Measurements from ENCODE around the gene PRKACG.

Gene PRKACG

GRCh38 chr9:68974901-68975300 is 39.0 kb downstream of the PRKACG start:
- Histone ChIP-seq H3K4ac (ENCODE audit: low read depth, low read length) (no peak overlapping the region), H3K23ac (ENCODE audit: low read length) (no peak overlapping the region), H2BK120ac (ENCODE audit: insufficient read depth, low read length, poor library complexity) (no peak overlapping the region), H3K9ac (ENCODE audit: low read length) (no peak overlapping the region), H2BK12ac (ENCODE audit: low read length) (no peak overlapping the region), H3K4me2 (ENCODE audit: low read length) (no peak overlapping the region), H2AFZ (ENCODE audit: insufficient read depth, low read length, poor library complexity) (no peak overlapping the region), H3K9me3 (ENCODE audit: insufficient read depth, low read depth, low read length) (peaks cover 2% of the 10 kb centered on the region), H3K36me3 (ENCODE audit: control insufficient read depth in 1 of 2, insufficient read depth in 2 of 2, low read length in 2 of 2) (peaks cover 0 to 2% of the 10 kb centered on the region in 2 experiments), H2AK5ac (ENCODE audit: low read length) (no peak overlapping the region), H3K79me1 (ENCODE audit: low read length) (no peaks in the 10 kb centered on the region), H3K27me3 (ENCODE audit: insufficient read depth, low read length) (no peaks in the 10 kb centered on the region), H3K27ac (ENCODE audit: low read depth, low read length) (no peak overlapping the region), H3K79me2 (ENCODE audit: control insufficient read depth, insufficient read depth, low read length, poor library complexity) (no peaks in the 10 kb centered on the region), H3K18ac (ENCODE audit: low read length) (no peak overlapping the region), H4K12ac (ENCODE audit: low read depth, low read length) (no peak overlapping the region), H4K91ac (ENCODE audit: low read depth, low read length) (no peak overlapping the region), H3K4me3 (ENCODE audit: low read depth, low read length) (no peak overlapping the region), H3K4me1 (ENCODE audit: control insufficient read depth in 1 of 2, insufficient read depth in 2 of 2, low read length in 2 of 2) (peaks cover 0 to 1% of the 10 kb centered on the region in 2 experiments), H4K8ac (ENCODE audit: low read depth, low read length) (no peak overlapping the region), H2BK5ac (ENCODE audit: low read depth, low read length, poor library complexity) (no peak overlapping the region), H3K14ac (ENCODE audit: low read length) (no peak overlapping the region)
- WGBS (ENCODE audit: extremely low coverage, insufficient coverage, insufficient read length), result no CpG with 5 or more reads among the region's 3 CpGs
- no peak for DNase-seq

DNA sequence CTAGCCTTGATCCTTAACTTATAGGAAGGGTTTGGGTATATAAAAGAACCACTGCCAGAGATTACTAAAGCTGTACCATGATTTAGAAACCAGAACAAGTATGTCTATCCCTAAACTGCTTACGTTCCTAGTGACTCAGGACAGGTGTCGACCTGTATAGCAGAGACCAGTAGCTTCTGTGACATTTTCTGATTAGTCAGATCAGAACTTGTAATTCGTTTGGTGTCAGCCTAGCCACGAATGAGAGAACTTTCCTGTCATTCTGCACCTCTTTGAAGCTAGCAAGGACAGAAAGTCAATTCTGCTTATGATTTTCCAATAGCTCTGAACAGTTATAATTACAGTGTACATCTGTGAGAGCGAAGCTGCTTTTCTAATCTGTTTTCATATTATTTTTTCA is 39.5 kb downstream of the PRKACG start:
- Histone ChIP-seq H3K4me2 (ENCODE audit: low read length) (no peak overlapping the region), H3K79me2 (ENCODE audit: control insufficient read depth, insufficient read depth, low read length, poor library complexity) (no peaks in the 10 kb centered on the region), H2BK120ac (ENCODE audit: insufficient read depth, low read length, poor library complexity) (no peak overlapping the region), H3K18ac (ENCODE audit: low read length) (no peak overlapping the region), H3K9ac (ENCODE audit: low read length) (no peak overlapping the region), H3K4ac (ENCODE audit: low read depth, low read length) (no peak overlapping the region), H2AK5ac (ENCODE audit: low read length) (no peak overlapping the region), H3K36me3 (ENCODE audit: control insufficient read depth in 1 of 2, insufficient read depth in 2 of 2, low read length in 2 of 2) (peaks cover 0 to 2% of the 10 kb centered on the region in 2 experiments), H3K23ac (ENCODE audit: low read length) (no peak overlapping the region), H3K14ac (ENCODE audit: low read length) (no peak overlapping the region), H3K4me1 (ENCODE audit: control insufficient read depth in 1 of 2, insufficient read depth in 2 of 2, low read length in 2 of 2) (no peaks in the 10 kb centered on the region), H3K27me3 (ENCODE audit: insufficient read depth, low read length) (no peaks in the 10 kb centered on the region), H2BK5ac (ENCODE audit: low read depth, low read length, poor library complexity) (no peak overlapping the region), H3K27ac (ENCODE audit: low read depth, low read length) (no peak overlapping the region), H3K79me1 (ENCODE audit: low read length) (no peaks in the 10 kb centered on the region), H3K4me3 (ENCODE audit: low read depth, low read length) (no peak overlapping the region), H4K12ac (ENCODE audit: low read depth, low read length) (no peak overlapping the region), H4K91ac (ENCODE audit: low read depth, low read length) (no peak overlapping the region), H2BK12ac (ENCODE audit: low read length) (no peak overlapping the region), H2AFZ (ENCODE audit: insufficient read depth, low read length, poor library complexity) (no peak overlapping the region), H4K8ac (ENCODE audit: low read depth, low read length) (no peak overlapping the region), H3K9me3 (ENCODE audit: insufficient read depth, low read depth, low read length) (peaks cover 2% of the 10 kb centered on the region)
- peak in 1 of 2 donors; percentile 7 for DNase-seq
- WGBS (ENCODE audit: extremely low coverage, insufficient coverage, insufficient read length), result no CpG with 5 or more reads among the region's 5 CpGs

- no peak overlapping the region for H3K18ac ChIP-seq (ENCODE audit: low read length)
- H3K4ac ChIP-seq (ENCODE audit: low read depth, low read length), result no peak overlapping the region
- no peak overlapping the region for H3K27ac ChIP-seq (ENCODE audit: low read depth, low read length)
- no CpG with 5 or more reads among the region's 3 CpGs for WGBS (ENCODE audit: extremely low coverage, insufficient coverage, insufficient read length)
- no peak overlapping the region for H2BK120ac ChIP-seq (ENCODE audit: insufficient read depth, low read length, poor library complexity)
- no peak overlapping the region for H3K4me2 ChIP-seq (ENCODE audit: low read length)
- no peak overlapping the region for H3K9ac ChIP-seq (ENCODE audit: low read length)
- H2BK5ac ChIP-seq (ENCODE audit: low read depth, low read length, poor library complexity), result no peak overlapping the region
- no peaks in the 10 kb centered on the region for H3K27me3 ChIP-seq (ENCODE audit: insufficient read depth, low read length)
- H4K91ac ChIP-seq (ENCODE audit: low read depth, low read length), result no peak overlapping the region
- no peak overlapping the region for H2AFZ ChIP-seq (ENCODE audit: insufficient read depth, low read length, poor library complexity)
- peaks cover 2% of the 10 kb centered on the region for H3K9me3 ChIP-seq (ENCODE audit: insufficient read depth, low read depth, low read length)
- H3K23ac ChIP-seq (ENCODE audit: low read length), result no peak overlapping the region
- H3K79me2 ChIP-seq (ENCODE audit: control insufficient read depth, insufficient read depth, low read length, poor library complexity), result no peaks in the 10 kb centered on the region
- H4K8ac ChIP-seq (ENCODE audit: low read depth, low read length), result no peak overlapping the region
- DNase-seq, result no peak
- no peak overlapping the region for H2BK12ac ChIP-seq (ENCODE audit: low read length)
- H2AK5ac ChIP-seq (ENCODE audit: low read length), result no peak overlapping the region
- no peaks in the 10 kb centered on the region for H3K4me1 ChIP-seq (ENCODE audit: control insufficient read depth in 1 of 2, insufficient read depth in 2 of 2, low read length in 2 of 2)
- H3K79me1 ChIP-seq (ENCODE audit: low read length), result no peaks in the 10 kb centered on the region
- no peak overlapping the region for H3K4me3 ChIP-seq (ENCODE audit: low read depth, low read length)
- H3K36me3 ChIP-seq (ENCODE audit: control insufficient read depth in 1 of 2, insufficient read depth in 2 of 2, low read length in 2 of 2), result peaks cover 0 to 2% of the 10 kb centered on the region in 2 experiments
- H3K14ac ChIP-seq (ENCODE audit: low read length), result no peak overlapping the region
- H4K12ac ChIP-seq (ENCODE audit: low read depth, low read length), result no peak overlapping the region
These were observed 40.3 kb downstream of the PRKACG start for GRCh38 chr9:68973619-68974018.

GRCh38 chr9:68970151-68970550 is 43.8 kb downstream of the PRKACG start:
- H3K36me3 ChIP-seq (ENCODE audit: control insufficient read depth in 1 of 2, insufficient read depth in 2 of 2, low read length in 2 of 2), result peaks cover 0 to 2% of the 10 kb centered on the region in 2 experiments
- no peak overlapping the region for H4K91ac ChIP-seq (ENCODE audit: low read depth, low read length)
- no peaks in the 10 kb centered on the region for H3K4me1 ChIP-seq (ENCODE audit: control insufficient read depth in 1 of 2, insufficient read depth in 2 of 2, low read length in 2 of 2)
- H3K9ac ChIP-seq (ENCODE audit: low read length), result no peak overlapping the region
- no peak overlapping the region for H2BK5ac ChIP-seq (ENCODE audit: low read depth, low read length, poor library complexity)
- H3K4ac ChIP-seq (ENCODE audit: low read depth, low read length), result no peak overlapping the region
- H3K79me1 ChIP-seq (ENCODE audit: low read length), result no peaks in the 10 kb centered on the region
- no peak overlapping the region for H3K14ac ChIP-seq (ENCODE audit: low read length)
- no peak overlapping the region for H2BK120ac ChIP-seq (ENCODE audit: insufficient read depth, low read length, poor library complexity)
- H2AFZ ChIP-seq (ENCODE audit: insufficient read depth, low read length, poor library complexity), result no peak overlapping the region
- H3K27me3 ChIP-seq (ENCODE audit: insufficient read depth, low read length), result no peaks in the 10 kb centered on the region
- no peak overlapping the region for H3K23ac ChIP-seq (ENCODE audit: low read length)
- no CpG with 5 or more reads among the region's 2 CpGs for WGBS (ENCODE audit: extremely low coverage, insufficient coverage, insufficient read length)
- no peak overlapping the region for H4K12ac ChIP-seq (ENCODE audit: low read depth, low read length)
- H3K4me2 ChIP-seq (ENCODE audit: low read length), result no peak overlapping the region
- no peak overlapping the region for H2BK12ac ChIP-seq (ENCODE audit: low read length)
- H3K18ac ChIP-seq (ENCODE audit: low read length), result no peak overlapping the region
- no peaks in the 10 kb centered on the region for H3K9me3 ChIP-seq (ENCODE audit: insufficient read depth, low read depth, low read length)
- no peak overlapping the region for H4K8ac ChIP-seq (ENCODE audit: low read depth, low read length)
- no peak overlapping the region for H3K4me3 ChIP-seq (ENCODE audit: low read depth, low read length)
- H3K79me2 ChIP-seq (ENCODE audit: control insufficient read depth, insufficient read depth, low read length, poor library complexity), result no peaks in the 10 kb centered on the region
- H3K27ac ChIP-seq (ENCODE audit: low read depth, low read length), result no peak overlapping the region
- no peak for DNase-seq
- H2AK5ac ChIP-seq (ENCODE audit: low read length), result no peak overlapping the region

Measured in trophoblast cell (in vitro differentiated cells and primary cell).